OCI-M2 (cell line): ENCODE results near the gene FANCD2.
"Not testable (repeated sequence)": the region's sequence is repeated elsewhere in the genome, so short reads cannot be mapped to it uniquely, and the experiment has no call there.

ENCODE experiments used
- DNase-seq: peaks from one replicate; lab custom pipeline; 2025; ENCODE audit not compliant: unreplicated experiment; lab: John Stamatoyannopoulos, UW

The FANCD2 gene

GRCh38 chr3:10099041-10099440, 72.8 kb downstream of the FANCD2 start:
- no peak for DNase-seq

DNA sequence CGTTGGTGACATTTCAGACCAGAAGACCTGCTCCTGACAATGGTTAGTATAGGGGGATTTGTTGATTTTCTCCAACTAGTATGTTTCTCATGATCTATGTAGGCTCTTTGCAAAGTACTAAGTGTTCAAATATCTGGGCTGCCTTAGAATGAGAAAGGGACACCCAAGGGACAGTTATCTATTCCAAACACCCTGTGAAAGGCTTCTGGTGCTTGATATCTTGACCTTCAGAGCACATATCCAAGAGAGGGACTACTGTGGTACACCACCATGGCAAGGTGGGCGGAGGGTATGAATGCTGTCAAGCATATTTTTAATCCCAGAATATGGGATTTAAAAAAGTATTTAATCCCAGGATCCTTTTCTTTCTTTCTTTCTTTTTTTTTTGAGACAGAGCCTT, 80.7 kb downstream of the FANCD2 start:
- DNase-seq, result peak; percentile 16

GRCh38 chr3:10108091-10108490, 81.9 kb downstream of the FANCD2 start, which contains the start of gene FANCD2OS:
FANCD2OS (minus strand) TSS chr3:10108255; CDS start chr3:10104774, 3,481 bp downstream.
- DNase-seq, result no peak

GRCh38 chr3:10115326-10116137, 89.3 kb downstream of the FANCD2 start, which contains the start of gene BRK1:
BRK1 (plus strand) TSS chr3:10115675; CDS start chr3:10115702, 27 bp downstream.
- peak; percentile 47 for DNase-seq

- DNase-seq, result no peak
Observed at GRCh38 chr3:10116138-10116460, 89.9 kb downstream of the FANCD2 start.

GRCh38 chr3:10116928-10117327, 90.7 kb downstream of the FANCD2 start:
- DNase-seq, result no peak

DNA sequence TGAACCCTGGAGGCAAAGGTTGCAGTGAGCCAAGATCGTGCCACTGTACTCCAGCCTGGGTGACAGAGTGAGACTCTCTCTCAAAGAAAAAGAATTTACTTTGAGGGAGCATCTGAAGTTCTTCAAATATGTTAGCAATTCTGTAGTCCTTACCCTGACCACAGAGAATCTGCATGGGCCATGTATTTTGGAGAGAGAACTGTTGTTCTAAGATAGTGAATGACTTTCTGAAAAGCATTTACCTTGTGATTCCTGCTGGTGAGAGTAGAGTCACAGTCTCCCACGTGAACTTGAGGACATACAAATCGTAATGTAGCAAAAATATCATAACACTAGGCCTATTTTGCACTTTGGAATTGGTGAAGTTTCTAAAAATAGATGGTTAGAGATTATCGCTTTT, 93.1 kb downstream of the FANCD2 start:
- DNase-seq, result no peak

DNA sequence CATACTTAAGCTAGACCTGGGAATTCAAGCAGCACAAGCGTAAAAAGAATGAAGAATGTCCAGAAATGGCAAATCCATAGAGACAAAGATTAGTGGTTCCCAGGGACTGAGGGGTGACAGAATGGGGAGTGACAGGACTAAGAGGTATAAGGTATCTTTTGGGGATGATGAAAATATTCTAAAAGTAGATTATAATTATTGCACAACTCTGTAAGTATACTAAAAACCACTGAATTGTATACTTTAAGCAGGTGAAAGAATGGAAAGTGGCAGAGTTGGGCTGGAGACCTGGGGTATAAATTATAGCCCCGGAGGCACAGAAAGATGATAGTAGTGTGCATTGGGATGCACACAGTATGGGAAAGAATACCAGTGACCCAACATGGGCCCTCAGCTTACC, 94.8 kb downstream of the FANCD2 start:
- DNase-seq, result no peak

DNA sequence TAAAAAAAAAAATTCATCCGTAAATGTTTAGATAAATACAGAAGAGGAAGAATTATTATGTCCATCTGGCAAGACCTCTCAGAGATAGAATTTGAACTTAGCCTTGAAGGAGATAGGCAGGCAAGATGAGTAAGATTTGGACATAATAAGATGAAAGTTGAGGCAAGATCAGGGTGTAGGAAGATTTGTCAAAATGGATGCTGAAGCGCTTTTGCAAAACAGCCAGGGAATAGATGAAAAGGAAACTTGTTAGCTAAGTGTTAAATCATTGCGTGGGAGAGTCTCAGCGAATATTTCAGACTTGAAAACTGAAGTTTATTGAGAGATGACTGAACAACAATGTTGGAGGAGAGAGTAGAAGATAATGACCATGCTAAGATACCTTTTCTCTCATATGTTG, 96.5 kb downstream of the FANCD2 start:
- DNase-seq, result no peak

- not testable (repeated sequence) for DNase-seq
Observed at GRCh38 chr3:10135872-10136271, 109.6 kb downstream of the FANCD2 start.

GRCh38 chr3:10136426-10137005, 110.3 kb downstream of the FANCD2 start:
- no peak for DNase-seq

DNA sequence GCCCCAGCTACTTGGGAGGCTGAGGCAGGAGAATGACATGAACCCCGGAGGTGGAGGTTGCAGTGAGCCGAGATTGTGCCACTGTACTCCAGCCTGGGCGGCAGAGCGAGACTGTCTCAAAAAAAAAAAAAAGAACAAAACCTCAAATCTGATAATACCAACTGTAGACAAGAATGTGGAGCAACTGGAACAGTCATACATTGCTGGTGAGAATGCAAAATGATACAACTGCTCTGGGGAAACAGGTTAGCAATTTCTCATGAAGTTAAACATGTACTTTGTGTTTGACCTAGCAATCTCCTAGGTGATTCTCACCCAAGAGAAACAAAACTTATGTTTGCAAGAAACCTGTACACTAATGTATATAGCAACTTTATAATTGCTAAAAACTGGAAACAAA, 110.9 kb downstream of the FANCD2 start:
- DNase-seq, result no peak

- no peak for DNase-seq
Observed at GRCh38 chr3:10140996-10141546, 114.8 kb downstream of the FANCD2 start.

DNA sequence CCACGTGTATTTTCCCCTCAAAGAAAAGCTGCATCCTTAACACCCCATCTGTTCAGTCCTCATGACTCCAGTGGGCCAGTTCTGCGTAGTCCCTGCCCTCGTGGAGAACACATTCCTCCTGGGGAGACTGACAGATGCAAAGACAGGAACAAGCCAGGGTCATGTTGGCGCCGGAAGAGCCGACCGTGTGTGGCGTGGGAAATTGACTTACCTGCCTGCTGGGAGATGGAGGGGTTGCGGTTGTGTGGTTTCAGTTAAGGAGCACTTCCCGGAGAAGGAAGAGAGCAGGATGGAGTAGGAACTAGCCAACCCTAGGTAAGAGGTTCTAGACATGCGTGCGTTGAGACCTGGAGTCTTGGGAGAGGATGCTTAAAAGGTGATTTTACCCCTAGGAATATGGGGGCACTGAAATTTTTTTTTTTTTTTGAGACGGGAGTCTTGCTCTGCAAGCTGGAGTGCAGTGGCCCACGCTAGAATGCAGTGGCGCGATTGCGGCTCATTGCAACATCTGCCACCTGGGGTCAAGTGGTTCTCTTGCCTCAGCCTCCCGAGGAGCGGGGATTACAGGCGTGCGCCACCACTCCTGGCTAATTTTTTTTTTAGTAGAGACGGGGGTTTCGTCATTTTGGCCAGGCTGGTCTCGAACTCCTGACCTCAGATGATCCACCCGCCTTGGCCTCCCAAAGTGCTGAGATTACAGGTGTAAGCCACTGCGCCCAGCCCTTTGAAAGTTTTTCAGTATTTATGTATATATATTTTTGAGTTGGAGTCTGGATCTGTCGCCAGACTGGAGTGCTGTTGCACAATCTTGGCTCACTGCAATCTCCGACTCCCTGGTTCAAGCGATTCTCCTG, 116.7 kb downstream of the FANCD2 start:
- DNase-seq, result no peak

GRCh38 chr3:10145685-10146084, 119.4 kb downstream of the FANCD2 start:
- DNase-seq, result no peak

DNA sequence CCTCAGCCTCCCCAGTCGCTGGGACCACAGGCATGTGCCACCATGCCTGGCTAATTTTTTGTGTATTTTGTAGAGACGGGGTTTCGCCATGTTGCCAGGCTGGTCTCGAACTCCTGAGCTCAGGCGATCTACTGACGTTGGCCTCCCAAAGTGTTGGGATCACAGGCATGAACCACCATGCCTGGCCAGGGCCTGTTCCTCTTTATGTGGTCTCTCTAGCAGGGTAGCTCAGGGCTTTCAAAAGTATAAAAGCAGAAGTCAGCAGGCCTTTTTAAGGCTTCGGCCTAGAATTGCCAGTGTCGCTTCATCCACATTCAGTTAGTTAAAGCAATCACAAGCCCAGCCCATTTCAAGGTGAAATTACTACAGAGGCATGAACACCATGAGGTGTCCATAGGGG, 123.0 kb downstream of the FANCD2 start:
- no peak for DNase-seq

- no peak for DNase-seq
Observed at GRCh38 chr3:10150987-10151386, 124.8 kb downstream of the FANCD2 start.
